Cardiac fibroblast (primary cell): Measurements from ENCODE around the gene FHAD1.

Experiments
- DNase-seq, 2 donors: peaks; one replicate each; pipeline versions ENCODE4 v3.0.0 to v3.0.0-alpha.2; 2010; ENCODE audit warnings: low read depth in 2 of 2
- H3K4me3 ChIP-seq, 2 donors: replicated peaks in 1 of 2; 1 replicate in 1 of 2; 2 replicates in 1 of 2; pipeline ENCODE4 v1.5.1; 2011; ENCODE audit warnings: low read depth in 2 of 2, low read length in 2 of 2, mild to moderate bottlenecking in 2 of 2, moderate library complexity in 1 of 2
- TF ChIP-seq, protein P1 (sequence below): IDR thresholded peaks from one replicate; pipeline ENCODE4 v1.5.1; 2011; ENCODE audit warnings: low read depth, mild to moderate bottlenecking, low read length, inconsistent platforms

FHAD1 gene

GRCh38 chr1:15324869-15325335 lies 77.9 kb downstream of the FHAD1 start:
- TF ChIP-seq, protein P1, sequence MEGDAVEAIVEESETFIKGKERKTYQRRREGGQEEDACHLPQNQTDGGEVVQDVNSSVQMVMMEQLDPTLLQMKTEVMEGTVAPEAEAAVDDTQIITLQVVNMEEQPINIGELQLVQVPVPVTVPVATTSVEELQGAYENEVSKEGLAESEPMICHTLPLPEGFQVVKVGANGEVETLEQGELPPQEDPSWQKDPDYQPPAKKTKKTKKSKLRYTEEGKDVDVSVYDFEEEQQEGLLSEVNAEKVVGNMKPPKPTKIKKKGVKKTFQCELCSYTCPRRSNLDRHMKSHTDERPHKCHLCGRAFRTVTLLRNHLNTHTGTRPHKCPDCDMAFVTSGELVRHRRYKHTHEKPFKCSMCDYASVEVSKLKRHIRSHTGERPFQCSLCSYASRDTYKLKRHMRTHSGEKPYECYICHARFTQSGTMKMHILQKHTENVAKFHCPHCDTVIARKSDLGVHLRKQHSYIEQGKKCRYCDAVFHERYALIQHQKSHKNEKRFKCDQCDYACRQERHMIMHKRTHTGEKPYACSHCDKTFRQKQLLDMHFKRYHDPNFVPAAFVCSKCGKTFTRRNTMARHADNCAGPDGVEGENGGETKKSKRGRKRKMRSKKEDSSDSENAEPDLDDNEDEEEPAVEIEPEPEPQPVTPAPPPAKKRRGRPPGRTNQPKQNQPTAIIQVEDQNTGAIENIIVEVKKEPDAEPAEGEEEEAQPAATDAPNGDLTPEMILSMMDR, result no peak

GRCh38 chr1:15325375-15326085 lies 78.5 kb downstream of the FHAD1 start:
- DNase-seq, result no peak
- H3K4me3 ChIP-seq, result no peak overlapping the region
- TF ChIP-seq, protein P1, result no peak

More at GRCh38 chr1:15324869-15325335, 77.9 kb downstream of the FHAD1 start:
- DNase-seq, result no peak
- no peak overlapping the region for H3K4me3 ChIP-seq

GRCh38 chr1:15326691-15327588 lies 79.9 kb downstream of the FHAD1 start:
- TF ChIP-seq, protein P1, result no peak
- H3K4me3 ChIP-seq, result no peak overlapping the region
- DNase-seq, result peak in 1 of 2 donors; percentile 22

GRCh38 chr1:15328351-15329103 lies 81.5 kb downstream of the FHAD1 start:
- DNase-seq, result peak; percentile 72 to 90
- peak overlapping the region in 1 of 2 donors; percentile 26 for H3K4me3 ChIP-seq

DNA sequence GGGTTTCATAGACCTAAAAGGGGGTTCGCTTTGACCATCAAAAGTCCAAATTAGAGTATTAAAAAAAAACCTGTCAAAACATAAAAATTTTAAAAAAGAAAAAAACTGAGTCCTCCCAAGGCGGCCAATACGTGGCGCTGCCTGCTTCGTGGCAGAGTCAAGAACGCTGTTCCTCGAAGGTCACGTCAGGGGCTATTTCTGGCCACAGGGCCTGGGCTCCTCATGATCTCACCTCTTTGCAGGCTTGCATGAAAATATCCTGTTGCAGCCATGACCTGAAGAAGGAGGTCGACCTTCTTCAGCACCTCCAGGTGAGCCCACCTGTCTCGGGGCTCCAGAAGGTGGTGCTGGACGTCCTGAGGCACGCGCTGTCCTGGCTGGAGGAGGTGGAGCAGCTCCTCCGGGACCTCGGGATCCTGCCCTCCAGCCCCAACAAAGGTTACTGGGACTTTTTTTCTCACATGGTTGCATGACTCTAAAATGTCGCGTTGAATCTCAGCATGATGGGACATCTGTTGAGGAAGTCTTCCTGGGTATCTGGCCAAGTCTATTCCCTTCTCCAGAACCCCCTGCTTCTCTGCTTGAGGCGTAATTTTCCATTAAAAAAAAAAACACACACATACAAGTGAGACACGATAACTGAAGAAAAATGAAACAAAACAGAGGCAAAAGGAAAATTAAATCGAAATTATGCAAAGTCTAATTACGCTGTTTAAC lies 82.2 kb downstream of the FHAD1 start:
- H3K4me3 ChIP-seq, result no peak overlapping the region
- peak in 1 of 2 donors; percentile 74 for DNase-seq
- TF ChIP-seq, protein P1, result peak; percentile 55

More at GRCh38 chr1:15328351-15329103, 81.5 kb downstream of the FHAD1 start:
- TF ChIP-seq, protein P1, result no peak

- TF ChIP-seq, protein P1, result no peak
- H3K4me3 ChIP-seq, result no peak overlapping the region
- DNase-seq, result no peak
Measured at GRCh38 chr1:15330028-15330427, 83.0 kb downstream of the FHAD1 start.
